Epithelial cell of esophagus (primary cell): ENCODE measurements around the gene AKT3.

Experiments
- DNase-seq: peaks from one replicate; pipeline ENCODE4 v3.0.0; 2010; ENCODE audit warnings: low read depth
- H3K4me3 ChIP-seq: 2 replicates; pipeline ENCODE4 v1.5.1; 2011; ENCODE audit warnings: mild to moderate bottlenecking, low read length, control low read depth
- CTCF ChIP-seq: IDR thresholded peaks from 2 replicates; pipeline ENCODE4 v1.5.1; 2011; ENCODE audit warnings: low read depth, mild to moderate bottlenecking, low read length, control low read depth, inconsistent platforms; ENCODE audit not compliant: insufficient read depth; ENCODE audit errors: missing control alignments

AKT3 gene

GRCh38 chr1:243731301-243731891, 118.6 kb downstream of the AKT3 start:
- H3K4me3 ChIP-seq, result no peak overlapping the region
- peak; percentile 13 for DNase-seq
- TF ChIP-seq CTCF, result no peak

GRCh38 chr1:243730487-243731150, 119.4 kb downstream of the AKT3 start:
- no peak overlapping the region for H3K4me3 ChIP-seq
- peak; percentile 52 for DNase-seq
- no peak for TF ChIP-seq CTCF

GRCh38 chr1:243729956-243730355, 120.1 kb downstream of the AKT3 start:
- TF ChIP-seq CTCF, result no peak
- H3K4me3 ChIP-seq, result no peak overlapping the region
- no peak for DNase-seq

GRCh38 chr1:243727503-243728203, 122.4 kb downstream of the AKT3 start:
- DNase-seq, result no peak
- no peak for TF ChIP-seq CTCF
- no peak overlapping the region for H3K4me3 ChIP-seq

GRCh38 chr1:243726806-243727502, 123.1 kb downstream of the AKT3 start:
- no peak for TF ChIP-seq CTCF
- H3K4me3 ChIP-seq, result no peak overlapping the region
- DNase-seq, result no peak

- TF ChIP-seq CTCF, result no peak
These were observed 124.2 kb downstream of the AKT3 start for GRCh38 chr1:243725846-243726245.

More at GRCh38 chr1:243725846-243726245, 124.2 kb downstream of the AKT3 start:
- no peak overlapping the region for H3K4me3 ChIP-seq
- no peak for DNase-seq
